Stimulated activated effector memory CD8-positive, alpha-beta T cell treated with anti-CD3 and anti-CD28 coated beads, Interleukin-12 subunit alpha, Interleukin-12 subunit beta, amount 100 ng/mL, for 72 hours (primary cell): ENCODE measurements around the gene INPP4A.

Experiments used
- ATAC-seq: fragments of 150-1000 bp; cut with Tn5 transposase; 2 replicates; pipeline ENCODE4 v1.10.0; 2021
- DNase-seq, 2 donors: peaks; one replicate each; pipeline ENCODE4 v3.0.0; 2021 to 2022; ENCODE audit warnings: low spot score in 2 of 2
- H3K27ac Mint-ChIP-seq: one replicate; pipeline ENCODE4 v1.8.0; 2022; ENCODE audit warnings: mild to moderate bottlenecking, mixed read lengths
- H3K36me3 Mint-ChIP-seq: one replicate; pipeline ENCODE4 v1.8.0; 2022; ENCODE audit warnings: mild to moderate bottlenecking, mixed read lengths
- H3K4me1 Mint-ChIP-seq: one replicate; pipeline ENCODE4 v1.8.0; 2022; ENCODE audit warnings: mixed read lengths
- H3K4me3 Mint-ChIP-seq: one replicate; pipeline ENCODE4 v1.8.0; 2022; ENCODE audit warnings: mild to moderate bottlenecking, mixed read lengths
- H3K9me3 Mint-ChIP-seq: one replicate; pipeline ENCODE4 v1.8.0; 2022; ENCODE audit warnings: mixed read lengths

The INPP4A gene

GRCh38 chr2:98502556-98503335 is 58.1 kb downstream of the INPP4A start:
- peaks cover 89% of the 10 kb centered on the region for H3K4me1 Mint-ChIP-seq
- DNase-seq: no peak
- peak overlapping the region; percentile 80 for H3K27ac Mint-ChIP-seq
- no peak overlapping the region for H3K4me3 Mint-ChIP-seq
- peaks cover 34% of the 10 kb centered on the region for H3K36me3 Mint-ChIP-seq
- no peak for ATAC-seq
- no peaks in the 10 kb centered on the region for H3K9me3 Mint-ChIP-seq

DNA sequence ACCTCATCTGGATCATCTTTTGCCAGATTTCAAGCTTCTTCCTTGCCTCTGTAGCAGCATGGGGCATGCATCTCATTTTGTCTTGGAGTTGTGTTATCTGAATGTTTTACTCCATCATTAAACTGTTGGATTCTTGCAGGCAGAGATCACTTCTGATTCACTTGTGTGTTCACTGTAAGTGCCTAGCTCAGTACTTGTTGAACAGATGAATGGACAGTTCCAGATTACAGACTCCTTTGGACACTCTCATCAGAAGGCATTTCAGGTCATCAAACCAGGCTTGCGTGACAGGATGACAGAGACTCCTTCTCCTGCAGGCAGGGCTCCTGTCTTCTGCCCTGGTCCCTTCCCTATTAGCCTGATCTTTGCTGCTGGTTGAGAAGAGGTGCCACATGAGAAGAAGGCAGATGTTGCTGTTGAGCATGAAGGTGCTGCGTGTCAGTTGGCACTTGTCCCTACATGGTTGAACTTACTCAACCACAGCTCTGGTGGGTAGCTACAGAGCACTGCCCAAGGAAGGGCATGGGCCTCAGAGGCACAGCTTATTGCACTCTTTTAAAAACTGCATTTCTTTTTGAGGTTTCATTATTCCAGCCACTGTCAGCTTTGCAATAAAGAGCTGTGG is 58.9 kb downstream of the INPP4A start:
- Mint-ChIP-seq H3K4me1 (peaks cover 89% of the 10 kb centered on the region), H3K36me3 (peaks cover 42% of the 10 kb centered on the region), H3K27ac (peak overlapping the region; percentile 80), H3K9me3 (no peaks in the 10 kb centered on the region), H3K4me3 (no peak overlapping the region)
- ATAC-seq (no peak), DNase-seq (no peak)

- DNase-seq (no peak), ATAC-seq (no peak)
- Mint-ChIP-seq H3K36me3 (peaks cover 43% of the 10 kb centered on the region), H3K4me3 (no peak overlapping the region), H3K4me1 (peaks cover 90% of the 10 kb centered on the region), H3K27ac (peak overlapping the region; percentile 80), H3K9me3 (no peaks in the 10 kb centered on the region)
Measured at GRCh38 chr2:98504381-98505109, 59.9 kb downstream of the INPP4A start.

DNA sequence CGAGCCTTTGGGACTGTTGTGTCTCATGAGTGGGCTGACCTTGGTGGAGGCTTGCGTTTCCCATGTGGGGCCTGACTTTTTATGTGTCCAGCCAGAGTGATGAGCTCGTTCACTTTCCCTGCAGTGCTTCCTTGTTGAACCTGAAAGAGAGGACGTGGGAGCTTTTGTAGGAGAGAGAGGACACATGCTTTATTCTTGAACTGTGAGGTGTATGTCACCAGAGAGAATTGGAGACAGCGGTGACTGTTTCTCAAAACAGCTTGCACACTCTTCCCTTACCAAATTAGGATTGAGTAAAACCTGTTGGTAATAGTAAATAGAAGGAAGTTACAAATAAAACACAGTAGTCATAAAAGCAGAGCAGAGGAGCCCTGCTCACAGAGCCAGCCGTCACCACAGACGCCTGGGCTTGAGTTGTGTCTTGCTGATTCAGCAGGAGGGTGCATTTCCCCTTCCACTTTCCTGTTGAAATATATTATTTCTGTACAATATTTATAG is 60.7 kb downstream of the INPP4A start:
- H3K4me1 Mint-ChIP-seq: peaks cover 90% of the 10 kb centered on the region
- peaks cover 44% of the 10 kb centered on the region for H3K36me3 Mint-ChIP-seq
- peak overlapping the region; percentile 80 for H3K27ac Mint-ChIP-seq
- ATAC-seq (peak; percentile 76), DNase-seq (no peak)
- H3K4me3 Mint-ChIP-seq: peak overlapping the region; percentile 17
- no peaks in the 10 kb centered on the region for H3K9me3 Mint-ChIP-seq

- Mint-ChIP-seq H3K27ac (peak overlapping the region; percentile 38), H3K36me3 (peaks cover 44% of the 10 kb centered on the region), H3K4me1 (peaks cover 93% of the 10 kb centered on the region), H3K4me3 (peak overlapping the region; percentile 17), H3K9me3 (no peaks in the 10 kb centered on the region)
- no peak for ATAC-seq
- DNase-seq: no peak
Measured at GRCh38 chr2:98505971-98506664, 61.5 kb downstream of the INPP4A start.

DNA sequence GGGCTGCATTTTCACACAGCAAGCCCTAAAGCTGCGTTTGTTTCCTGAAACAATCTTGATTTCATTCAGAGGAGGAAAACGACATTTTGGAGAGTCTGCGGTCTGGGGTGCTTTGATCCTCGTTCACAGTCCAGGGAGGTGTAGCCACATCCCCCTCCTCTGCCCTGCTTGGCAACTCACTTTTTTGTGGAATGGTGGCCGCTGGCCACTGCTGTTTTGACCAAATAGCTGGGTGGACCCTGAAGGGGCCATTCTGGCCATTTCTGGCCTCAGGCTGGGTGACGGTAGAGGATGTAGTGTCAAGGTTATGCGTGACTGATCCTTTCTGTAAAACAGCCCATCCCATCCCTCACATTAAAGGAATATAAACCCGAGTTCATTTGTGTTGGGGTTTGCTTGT is 62.2 kb downstream of the INPP4A start:
- Mint-ChIP-seq H3K4me3 (no peak overlapping the region), H3K36me3 (peaks cover 44% of the 10 kb centered on the region), H3K4me1 (peaks cover 96% of the 10 kb centered on the region), H3K9me3 (no peaks in the 10 kb centered on the region), H3K27ac (peak overlapping the region; percentile 38)
- DNase-seq (no peak), ATAC-seq (no peak)

DNA sequence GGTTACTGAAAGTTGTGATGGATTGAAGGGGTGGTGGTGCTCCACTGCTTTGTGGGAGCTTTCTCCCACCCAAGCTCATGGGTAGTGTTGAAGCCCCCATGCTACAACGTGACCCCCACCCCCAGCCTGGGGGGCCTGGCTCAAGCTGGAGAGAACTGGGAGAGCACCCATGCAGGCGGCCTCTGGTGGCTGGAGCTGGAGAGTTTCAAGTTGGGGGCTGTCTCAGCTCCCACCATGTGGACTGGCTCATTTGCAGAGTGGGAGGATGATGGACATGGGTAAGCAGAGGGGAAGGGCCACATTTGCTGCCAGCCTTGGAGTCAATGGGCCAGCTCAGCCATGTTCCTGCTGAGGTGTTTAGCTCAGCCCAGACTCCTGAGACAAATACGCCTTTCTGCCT is 62.8 kb downstream of the INPP4A start:
- Mint-ChIP-seq H3K4me1 (peaks cover 96% of the 10 kb centered on the region), H3K4me3 (no peak overlapping the region), H3K27ac (peak overlapping the region; percentile 35), H3K9me3 (no peaks in the 10 kb centered on the region), H3K36me3 (peaks cover 44% of the 10 kb centered on the region)
- DNase-seq (no peak), ATAC-seq (no peak)

DNA sequence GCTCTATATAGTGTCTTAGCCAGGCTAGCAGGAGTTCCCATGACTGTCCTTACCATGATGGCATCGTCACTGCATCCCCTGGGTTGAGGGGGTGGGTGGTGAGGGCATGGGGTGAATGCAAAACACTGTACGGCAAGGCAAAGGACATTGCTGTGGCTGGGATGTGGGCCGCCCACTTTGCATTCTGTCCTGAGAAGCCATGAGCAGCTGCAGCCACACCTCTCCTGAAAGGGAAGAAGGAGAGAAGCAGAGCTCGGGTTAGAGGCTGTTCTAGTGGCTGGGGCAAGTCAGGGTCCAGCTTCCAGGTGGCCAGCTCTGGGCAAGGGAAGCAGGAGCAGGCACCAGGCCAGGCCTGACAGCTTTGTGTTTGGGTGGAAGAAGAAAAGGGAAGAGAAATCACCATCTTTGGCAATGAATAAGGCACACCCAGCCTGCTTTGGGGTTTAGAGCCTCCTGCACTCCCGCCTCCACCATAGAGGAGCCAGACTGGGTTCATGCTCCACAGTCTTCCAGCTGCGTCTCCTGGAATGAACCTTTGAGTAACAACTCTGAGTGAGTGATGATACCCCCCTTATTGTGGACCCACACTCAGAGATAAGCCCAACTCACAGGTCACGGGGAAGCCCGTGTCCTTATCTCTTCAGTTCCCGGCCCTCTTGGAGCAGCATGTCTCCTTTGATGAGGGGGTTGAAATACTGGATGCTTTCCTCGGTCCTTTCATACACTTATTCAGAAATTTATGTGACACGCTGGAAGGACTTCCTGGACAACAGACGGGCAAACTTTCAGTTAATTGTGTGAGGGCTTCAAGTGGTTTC is 63.4 kb downstream of the INPP4A start:
- DNase-seq (no peak), ATAC-seq (no peak)
- H3K9me3 Mint-ChIP-seq: no peaks in the 10 kb centered on the region
- peaks cover 96% of the 10 kb centered on the region for H3K4me1 Mint-ChIP-seq
- peak overlapping the region; percentile 83 for H3K27ac Mint-ChIP-seq
- peaks cover 44% of the 10 kb centered on the region for H3K36me3 Mint-ChIP-seq
- H3K4me3 Mint-ChIP-seq: peak overlapping the region; percentile 41

DNA sequence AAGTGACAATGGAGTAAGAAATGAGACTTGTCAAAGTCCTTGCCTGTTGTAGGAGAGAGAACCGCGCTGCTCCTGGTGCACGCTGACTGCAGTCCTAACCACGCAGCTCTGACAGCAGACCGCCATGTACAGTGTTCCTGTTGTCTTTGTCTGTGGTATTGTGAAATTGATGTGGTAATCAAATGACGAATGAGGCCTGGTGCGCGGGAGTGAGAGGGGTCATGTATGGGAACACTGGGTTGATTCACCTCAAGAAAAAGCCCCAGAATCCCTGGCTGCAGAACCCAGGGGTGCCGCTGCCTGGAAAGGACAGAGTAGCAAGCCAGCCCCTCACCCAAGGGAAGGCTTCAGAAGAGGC is 64.0 kb downstream of the INPP4A start:
- Mint-ChIP-seq H3K36me3 (peaks cover 44% of the 10 kb centered on the region), H3K27ac (peak overlapping the region; percentile 83), H3K4me3 (peak overlapping the region; percentile 41), H3K9me3 (no peaks in the 10 kb centered on the region), H3K4me1 (peaks cover 96% of the 10 kb centered on the region)
- ATAC-seq: peak; percentile 86
- DNase-seq: peak in 1 of 2 donors; percentile 25

GRCh38 chr2:98509542-98510321 is 65.1 kb downstream of the INPP4A start:
- no peak overlapping the region for H3K4me3 Mint-ChIP-seq
- peak overlapping the region; percentile 83 for H3K27ac Mint-ChIP-seq
- no peaks in the 10 kb centered on the region for H3K9me3 Mint-ChIP-seq
- H3K4me1 Mint-ChIP-seq: peaks cover 96% of the 10 kb centered on the region
- no peak for DNase-seq
- peaks cover 35% of the 10 kb centered on the region for H3K36me3 Mint-ChIP-seq
- ATAC-seq: no peak

GRCh38 chr2:98510322-98510662 is 65.6 kb downstream of the INPP4A start:
- Mint-ChIP-seq H3K4me1 (peaks cover 96% of the 10 kb centered on the region), H3K36me3 (peaks cover 30% of the 10 kb centered on the region), H3K4me3 (no peak overlapping the region), H3K27ac (peak overlapping the region; percentile 83), H3K9me3 (no peaks in the 10 kb centered on the region)
- ATAC-seq (no peak), DNase-seq (no peak)

DNA sequence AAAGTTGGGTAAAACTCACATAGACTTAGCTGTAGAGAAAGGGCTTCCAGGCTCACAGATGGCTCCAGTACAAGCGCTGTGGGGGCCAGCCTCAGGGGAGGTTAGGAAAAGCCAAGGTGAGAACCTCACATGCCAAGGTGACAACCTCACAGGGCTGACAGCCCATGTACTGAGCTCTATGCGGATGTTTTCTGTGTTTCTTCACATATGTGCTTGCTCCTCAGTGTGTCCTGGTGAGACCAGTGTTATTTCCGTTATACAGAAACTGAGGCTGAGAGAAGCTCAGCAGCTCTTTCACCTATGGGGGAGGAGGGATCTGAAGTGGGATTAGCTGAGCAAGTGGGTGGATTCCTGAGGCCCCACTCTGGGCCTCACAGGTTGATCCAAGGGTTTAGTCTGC is 67.3 kb downstream of the INPP4A start:
- Mint-ChIP-seq H3K4me3 (no peak overlapping the region), H3K27ac (peak overlapping the region; percentile 48), H3K9me3 (no peaks in the 10 kb centered on the region), H3K36me3 (peaks cover 21% of the 10 kb centered on the region), H3K4me1 (peaks cover 98% of the 10 kb centered on the region)
- ATAC-seq (no peak), DNase-seq (peak in 1 of 2 donors; percentile 42)

DNA sequence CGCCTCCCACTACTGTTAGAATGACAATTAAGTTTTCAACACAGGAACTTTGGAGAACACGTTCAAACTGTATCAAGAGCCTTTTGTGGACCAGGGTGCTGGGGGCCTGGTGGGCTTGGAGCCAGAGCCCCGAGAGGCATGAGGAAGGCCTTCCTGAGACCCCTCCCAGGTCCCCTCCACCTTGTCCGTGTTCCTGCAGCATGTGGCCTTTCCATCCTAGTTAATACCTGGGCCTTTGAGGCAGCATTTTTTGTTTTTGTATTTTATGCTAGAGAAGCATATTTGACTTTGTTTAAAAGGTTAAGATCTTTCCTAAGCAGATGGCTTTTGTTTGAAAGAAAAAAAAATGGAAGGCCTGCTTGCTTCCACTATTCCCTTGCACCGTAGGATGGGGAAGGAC is 68.0 kb downstream of the INPP4A start:
- H3K36me3 Mint-ChIP-seq: peaks cover 15% of the 10 kb centered on the region
- peak overlapping the region; percentile 48 for H3K27ac Mint-ChIP-seq
- H3K9me3 Mint-ChIP-seq: no peaks in the 10 kb centered on the region
- H3K4me1 Mint-ChIP-seq: peaks cover 98% of the 10 kb centered on the region
- DNase-seq: no peak
- ATAC-seq: no peak
- no peak overlapping the region for H3K4me3 Mint-ChIP-seq

- DNase-seq (peak in 1 of 2 donors; percentile 38), ATAC-seq (no peak)
- H3K4me1 Mint-ChIP-seq: peaks cover 98% of the 10 kb centered on the region
- H3K27ac Mint-ChIP-seq: peak overlapping the region; percentile 78
- H3K36me3 Mint-ChIP-seq: peaks cover 7% of the 10 kb centered on the region
- H3K4me3 Mint-ChIP-seq: no peak overlapping the region
- H3K9me3 Mint-ChIP-seq: no peaks in the 10 kb centered on the region
Measured at GRCh38 chr2:98514096-98514639, 69.5 kb downstream of the INPP4A start.
